ENCODE measurements around the gene TMEM164.

Gene TMEM164

DNA sequence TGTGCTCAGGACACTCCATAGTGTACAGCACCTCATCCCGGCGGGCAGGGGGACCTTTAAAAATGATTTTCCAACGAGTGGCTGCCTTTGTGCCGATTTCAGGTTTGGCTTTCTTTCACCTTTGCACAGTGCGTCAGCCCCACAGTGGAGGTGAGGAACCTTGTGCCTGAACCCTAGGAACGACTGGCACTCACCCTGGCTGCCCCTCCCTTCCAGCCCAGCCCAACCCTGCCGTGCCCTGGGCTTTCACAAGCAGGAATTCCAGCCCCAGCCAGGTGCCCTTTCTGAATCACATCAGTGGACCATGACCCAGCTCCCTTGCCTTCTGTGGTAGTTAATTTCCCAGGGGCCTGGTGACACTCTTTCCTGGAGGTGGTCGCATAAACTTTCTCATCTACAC lies 1.3 kb downstream of the TMEM164 start:
- no peak for DNase-seq

DNA sequence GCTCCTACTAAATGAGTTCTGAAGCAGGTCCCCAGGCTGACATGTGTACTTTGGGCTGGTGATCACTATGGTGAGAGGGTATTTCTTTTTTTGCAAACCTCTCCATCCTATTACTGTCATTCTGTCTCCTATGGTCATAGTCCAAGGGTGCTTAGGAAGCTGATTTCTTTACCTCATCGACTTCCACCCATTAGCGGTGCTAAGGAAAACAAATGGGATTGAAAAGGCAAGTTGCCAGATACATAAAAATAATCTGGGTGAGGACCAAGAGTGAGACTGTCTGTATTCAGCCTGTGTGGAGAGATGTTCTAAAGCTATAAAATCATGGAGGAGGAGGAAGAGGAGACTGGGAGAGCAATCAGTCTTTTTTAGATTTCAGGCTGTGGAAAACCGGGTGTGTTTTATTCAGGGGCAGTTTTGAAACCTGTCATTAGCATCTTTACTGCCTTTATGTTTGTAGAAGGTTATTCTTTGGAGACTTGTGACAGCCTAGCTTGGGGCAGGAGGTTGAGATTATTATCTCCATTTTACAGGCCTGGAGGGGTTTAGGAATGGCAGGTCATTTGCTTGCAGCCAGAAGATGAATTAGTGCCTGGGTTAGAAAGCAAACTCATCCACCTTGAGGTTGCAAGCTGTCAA lies 1.9 kb downstream of the TMEM164 start:
- no peak for DNase-seq

DNA sequence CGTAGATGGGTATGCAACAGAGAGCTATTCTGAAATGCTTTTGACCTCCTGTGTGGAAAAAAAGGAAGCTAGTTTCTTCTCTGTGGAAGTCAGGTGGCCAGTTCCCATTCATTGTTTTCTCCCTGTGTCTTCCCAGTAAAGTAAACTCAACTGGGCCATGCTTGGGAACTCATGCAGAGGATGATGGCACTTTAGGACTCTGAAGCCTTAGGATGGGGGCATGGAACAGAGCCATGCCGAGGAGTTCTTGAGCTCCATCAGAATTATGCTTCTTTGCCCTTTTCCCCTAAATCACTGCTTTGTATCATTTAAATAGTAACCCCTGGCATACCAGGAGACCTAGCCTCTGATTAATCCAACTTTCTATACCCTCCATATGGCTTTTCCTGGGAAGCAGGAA lies 3.2 kb downstream of the TMEM164 start:
- no peak for DNase-seq

DNA sequence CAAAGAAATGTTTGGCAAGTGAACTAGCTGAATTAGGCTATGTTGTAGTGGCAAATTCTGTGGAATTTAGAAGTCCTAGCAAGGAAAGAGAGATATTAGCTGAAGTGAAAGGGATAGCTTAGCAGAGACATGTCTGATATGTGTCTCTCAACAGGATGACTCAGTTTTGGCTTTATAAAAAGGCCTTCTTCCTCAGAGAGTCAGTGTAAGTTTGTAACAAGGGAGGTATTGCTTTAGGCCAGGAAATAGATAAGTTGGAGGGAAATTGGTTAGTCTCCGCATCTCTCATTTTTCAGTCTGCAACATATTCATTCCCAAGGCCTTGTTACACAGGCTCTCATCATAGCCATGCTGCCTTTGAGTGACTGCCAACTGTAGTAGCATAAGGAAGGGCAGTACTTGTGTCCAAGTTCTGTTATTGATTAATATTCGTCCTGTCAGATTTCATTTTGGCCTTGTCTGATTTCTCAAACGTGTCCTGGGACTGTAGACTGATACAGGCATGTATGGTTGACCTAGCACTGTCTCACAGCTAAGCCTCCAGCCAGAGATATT lies 4.0 kb downstream of the TMEM164 start:
- DNase-seq, result peak; percentile 28

DNA sequence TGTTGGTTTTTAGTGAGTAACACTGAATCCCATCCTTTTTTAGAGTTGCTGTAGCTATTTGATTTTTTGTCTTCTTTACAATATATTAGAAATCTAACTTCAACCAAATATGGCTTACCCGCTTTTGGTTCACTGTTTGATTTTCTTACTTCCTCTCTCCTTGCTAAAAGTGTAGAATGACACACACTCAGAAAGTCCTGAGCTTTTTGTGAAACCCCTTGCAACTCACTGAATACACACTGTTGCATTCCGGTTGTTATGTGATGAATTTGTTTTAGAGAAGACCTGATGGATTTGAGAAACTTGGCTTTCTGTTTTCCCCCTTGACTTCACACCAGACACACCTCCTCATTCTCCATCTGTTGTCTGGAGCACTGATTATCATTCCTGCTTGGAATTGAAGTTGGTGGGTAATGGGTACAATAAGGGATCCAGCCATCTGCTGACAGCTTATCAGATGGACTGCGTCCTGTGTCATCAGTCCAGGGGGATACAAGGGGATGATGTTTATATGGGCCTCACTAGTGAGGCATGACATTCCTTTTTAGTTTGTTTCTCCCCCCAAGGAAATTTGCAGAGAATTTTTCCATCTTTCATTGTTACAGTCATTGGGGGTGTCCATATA lies 5.2 kb downstream of the TMEM164 start:
- no peak for DNase-seq

DNA sequence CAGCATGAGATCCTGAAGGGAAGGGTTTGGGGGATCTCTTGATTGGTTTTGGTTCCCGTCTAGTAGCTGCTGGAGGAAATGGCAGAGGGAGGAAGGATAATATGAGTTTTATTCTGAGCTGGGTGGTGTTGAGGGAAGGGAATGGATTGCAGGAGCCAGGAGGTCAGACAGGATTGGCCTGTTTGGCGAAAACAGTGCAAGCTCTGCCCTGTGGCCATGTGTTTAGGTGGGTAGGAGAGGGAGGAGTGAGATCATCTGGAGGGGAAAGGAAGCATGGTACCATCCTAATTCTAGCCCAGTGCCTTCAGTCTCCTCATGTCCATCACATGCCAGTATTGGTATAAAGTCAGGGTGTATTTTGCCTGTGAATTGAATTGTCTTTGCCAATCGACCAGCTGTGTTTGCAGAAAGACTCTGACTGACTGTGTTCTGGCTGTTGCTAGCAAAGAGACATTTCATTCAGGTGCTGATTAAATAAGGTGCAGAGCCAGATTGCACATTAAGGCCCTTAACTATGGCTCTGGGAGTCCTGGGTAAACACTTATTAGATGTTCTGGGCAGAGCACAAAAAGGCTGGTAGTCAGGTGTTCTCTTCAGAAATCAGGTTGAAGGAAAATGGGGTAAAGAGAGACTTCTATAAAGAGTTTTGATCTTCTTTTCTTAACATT lies 10.0 kb downstream of the TMEM164 start:
- DNase-seq, result no peak

DNA sequence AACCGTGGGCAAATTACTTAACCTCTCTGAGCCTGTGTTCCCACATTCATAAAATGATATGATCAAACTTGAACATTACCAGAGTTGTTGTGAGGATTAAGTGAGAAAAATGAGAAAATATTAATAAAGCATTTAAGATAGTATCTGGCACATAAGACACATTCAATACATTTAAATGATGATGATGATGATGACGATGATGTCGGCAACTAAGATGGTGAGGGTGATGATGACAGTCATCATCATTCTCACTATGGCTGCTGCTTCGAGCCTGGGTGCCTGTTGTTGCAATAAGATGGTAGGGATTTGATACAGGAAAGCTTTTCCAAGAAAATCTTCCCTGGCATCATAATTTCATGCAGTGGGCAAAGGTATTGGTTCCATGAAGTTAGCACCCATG lies 11.1 kb downstream of the TMEM164 start:
- DNase-seq, result no peak

DNA sequence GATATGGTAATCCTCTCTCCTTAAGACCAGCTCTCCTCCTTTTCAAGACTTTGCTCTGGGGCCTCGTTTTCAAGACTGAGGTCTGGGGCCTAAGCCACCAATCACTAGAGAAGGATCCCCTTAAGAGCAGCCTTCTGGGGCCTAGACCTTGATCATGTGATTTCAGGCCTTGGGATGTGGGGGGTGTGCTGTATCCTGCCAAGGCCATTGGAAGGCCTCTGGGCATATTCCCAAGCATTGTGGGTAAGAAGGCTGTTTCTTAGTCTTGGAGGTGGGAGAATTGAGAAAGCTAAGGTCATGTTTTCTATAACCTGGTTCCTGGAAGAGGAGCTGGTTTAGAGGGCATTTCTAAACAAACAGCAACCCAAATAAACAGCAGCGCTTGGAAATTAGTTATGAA lies 12.1 kb downstream of the TMEM164 start:
- no peak for DNase-seq

DNA sequence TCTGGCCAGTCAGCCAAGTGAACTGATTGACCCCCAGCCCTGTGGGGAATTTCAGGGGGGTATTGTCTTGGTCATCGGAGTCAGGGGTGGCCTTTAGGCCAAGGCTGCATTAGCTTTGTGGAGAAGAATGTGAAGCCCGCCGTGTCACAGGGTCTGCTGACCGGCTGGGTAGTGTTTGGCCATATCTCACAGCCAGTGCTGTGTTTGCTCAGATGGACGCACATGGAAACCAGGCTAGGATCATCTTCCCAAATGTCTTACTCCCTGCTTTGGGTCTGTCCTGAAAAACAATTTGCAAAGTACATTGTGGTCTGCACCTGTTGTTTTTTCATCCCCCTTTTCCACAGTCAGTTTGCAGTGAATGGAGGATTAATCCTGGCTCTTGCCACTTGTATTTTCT lies 13.0 kb downstream of the TMEM164 start:
- no peak for DNase-seq

DNA sequence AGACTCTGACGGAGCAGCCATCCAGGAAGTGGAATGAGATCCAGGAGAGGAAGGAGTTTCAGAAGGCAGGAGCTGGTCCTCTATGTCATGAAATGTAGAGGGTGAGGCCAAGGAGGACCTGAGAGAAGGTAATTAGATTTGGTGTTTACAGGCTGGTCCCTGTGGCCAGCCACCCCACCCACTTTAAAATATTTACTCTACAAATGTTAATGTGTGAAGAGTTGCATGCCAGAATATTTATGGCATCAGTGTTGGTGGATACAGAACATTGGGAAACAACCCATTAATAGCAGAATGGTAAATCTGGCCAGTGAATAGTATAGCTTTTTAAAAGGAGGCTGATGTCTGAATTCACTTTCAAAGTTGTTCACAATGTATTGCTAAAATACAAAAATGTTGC lies 17.6 kb downstream of the TMEM164 start:
- DNase-seq, result no peak

DNA sequence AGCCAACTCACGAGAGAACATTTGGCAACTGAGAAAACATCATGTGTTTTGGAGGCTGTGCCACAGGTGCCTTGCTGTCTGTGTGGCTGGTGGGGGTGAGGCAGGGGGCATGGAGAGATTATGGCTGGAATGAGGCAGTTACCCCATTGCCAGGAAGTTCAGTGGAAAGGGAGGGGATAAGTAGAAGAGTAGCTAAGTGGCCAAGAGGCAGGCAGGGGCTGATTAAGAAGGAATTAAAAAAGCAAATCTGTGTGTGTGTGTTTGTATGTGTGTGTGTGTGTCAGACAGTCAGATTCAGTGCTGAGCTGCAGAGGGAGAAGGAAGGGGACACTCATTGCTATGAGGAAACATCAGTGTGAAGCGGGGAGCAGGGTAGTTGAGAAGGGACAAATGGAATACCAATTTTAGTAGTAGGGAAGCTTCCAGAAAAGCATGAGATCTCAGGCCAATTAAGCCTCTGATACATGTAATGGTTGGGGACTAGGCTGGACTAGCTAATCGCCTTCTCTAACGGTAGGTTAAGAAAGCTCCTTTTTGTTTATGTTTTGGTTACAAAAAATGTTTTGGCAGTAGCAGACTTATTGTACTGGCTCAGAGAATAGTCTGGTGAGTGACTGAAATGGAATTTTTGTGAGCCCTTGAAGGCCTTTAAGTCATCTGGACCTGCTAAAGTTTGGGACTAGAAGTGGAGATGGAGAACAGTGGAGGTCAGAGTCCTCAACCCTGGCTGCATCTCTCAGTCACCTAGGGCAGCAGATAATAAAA lies 18.5 kb downstream of the TMEM164 start:
- no peak for DNase-seq

DNA sequence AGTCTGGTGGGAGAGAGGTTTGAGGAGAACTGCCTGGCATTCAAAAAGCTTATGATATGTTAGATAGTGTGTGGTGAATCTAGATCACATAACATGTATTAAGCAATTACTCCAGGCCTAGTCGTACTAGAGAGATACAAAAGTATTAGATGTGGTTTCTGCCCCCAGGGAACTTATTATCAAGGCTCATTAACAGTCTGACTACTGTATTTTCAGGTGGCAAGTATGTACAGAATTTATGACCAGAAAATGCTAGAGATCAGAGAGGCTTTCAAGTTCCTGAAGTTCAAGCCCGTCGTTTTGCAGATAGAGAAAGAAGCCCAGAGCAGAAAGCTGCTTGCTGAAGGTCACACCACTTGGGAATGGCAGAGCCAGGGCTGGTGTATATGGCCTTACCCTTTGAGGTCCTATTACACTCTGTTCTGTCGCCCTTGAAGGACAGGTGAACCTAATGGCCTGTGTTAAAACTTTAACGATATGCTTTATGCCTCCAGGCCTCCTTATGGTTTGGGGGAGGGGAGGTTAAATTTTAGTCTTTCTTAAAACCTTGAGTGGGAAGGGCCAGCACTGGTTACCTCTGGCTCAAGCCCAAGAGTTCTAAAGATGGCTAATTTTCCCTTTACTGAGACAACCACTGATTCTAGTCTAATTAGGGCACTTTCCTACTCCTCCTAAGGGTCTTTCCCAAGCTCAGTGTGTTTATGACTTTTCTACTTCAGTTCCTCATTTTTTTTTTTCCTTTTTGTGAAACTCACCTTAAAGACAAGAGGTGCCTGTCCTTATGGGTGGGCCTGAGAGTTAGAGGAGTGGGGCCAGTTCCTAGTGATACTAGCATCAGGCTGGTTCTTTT lies 19.9 kb downstream of the TMEM164 start:
- no peak for DNase-seq

DNA sequence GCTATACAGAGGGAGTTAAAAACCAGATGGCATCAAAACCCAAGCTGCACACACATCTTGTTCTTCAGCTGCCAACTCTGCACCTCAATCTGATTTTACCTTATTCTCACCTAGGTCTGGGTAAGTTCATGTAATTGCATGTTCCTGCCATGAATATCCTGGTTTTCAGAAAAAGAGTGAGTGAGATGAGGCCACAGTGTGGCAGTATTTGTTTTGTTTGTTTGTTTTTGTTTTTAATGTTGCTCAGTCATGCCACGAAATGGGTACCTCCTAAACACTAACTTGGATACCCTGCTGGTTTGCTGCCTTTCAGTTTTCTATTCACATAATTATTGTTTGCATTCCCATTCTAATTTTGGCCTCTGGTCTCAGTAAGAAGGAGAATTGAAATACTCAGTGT lies 22.5 kb downstream of the TMEM164 start:
- no peak for DNase-seq

DNA sequence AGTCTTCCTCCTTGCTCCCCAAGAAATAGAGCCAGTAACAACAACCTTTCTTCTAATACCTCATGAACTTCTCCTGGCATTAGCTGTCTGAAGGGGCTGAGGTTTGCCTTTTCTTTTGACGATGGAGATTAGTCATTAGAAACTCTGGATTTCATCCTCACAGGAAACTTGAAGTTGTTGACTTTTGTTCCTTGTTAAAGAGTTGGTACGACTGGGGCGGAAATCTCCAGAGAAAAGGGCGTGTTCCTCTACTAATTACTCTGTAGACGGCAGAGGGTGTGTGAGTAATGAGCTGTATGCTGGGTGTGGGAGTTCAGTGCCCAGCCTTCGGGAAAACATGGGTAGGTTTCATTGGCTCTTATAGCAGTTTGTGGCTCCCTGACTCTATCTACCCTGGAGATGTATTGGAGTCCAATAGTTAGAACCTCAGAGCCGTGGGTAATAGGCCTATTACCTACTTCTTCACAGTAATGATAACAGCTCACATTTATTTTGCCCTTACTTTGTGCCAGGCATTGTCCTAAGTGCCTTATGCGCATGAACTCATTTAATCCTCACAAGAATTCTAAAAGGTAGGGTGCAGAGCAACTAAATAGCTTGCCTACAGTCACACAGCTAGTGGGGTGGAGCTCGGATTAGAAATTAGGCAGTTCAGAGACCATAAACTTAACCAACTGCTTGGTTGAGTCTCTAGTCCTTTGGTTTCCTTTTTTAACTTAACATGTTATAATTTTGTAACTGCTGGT lies 23.4 kb downstream of the TMEM164 start:
- no peak for DNase-seq

DNA sequence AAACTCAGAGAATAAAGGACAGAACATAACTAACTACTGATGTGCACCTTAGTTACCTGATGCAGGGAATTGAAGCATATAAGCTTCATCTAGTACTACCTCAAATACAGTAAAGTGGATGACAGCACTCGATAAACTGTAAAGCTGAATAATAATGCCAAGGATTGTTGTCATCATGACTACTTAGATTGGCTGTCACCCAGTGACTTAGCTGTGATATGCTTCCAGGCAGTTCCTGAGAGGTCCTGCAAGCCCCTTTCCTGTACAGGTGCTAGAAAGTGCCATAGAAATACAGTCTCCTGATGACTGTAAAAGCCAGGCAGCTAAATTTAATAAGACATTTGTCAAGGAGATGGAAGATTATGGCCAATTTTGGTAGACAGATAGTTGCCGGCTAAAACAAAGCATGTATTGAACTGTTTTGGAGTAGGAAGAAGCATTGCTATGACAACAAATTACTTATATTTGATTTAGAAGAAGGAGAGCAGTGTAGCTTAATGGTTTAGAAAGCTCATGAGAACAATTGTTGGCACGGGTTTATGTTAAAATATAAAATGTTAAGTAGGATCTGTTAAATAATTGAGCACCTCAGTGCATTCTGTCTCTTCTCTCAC lies 29.7 kb downstream of the TMEM164 start:
- DNase-seq, result no peak

DNA sequence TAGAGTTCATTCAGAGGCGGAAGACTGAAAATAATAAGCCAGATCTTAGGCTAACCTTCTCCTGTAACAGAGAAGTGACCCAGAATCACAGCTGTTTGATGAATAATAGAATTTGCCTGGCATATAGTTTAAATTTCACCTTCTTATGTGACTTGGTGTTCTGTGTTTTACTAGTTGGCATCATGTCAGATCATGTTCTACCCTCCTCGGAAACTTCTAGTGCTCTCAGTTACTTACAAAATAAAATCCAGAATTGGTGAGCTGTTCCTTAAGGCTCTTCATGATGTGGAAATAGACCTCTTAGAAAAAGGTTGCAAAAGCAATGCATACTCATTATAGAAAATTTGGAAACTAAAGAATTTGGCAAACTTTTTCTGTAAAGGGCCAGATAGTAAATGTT lies 31.1 kb downstream of the TMEM164 start:
- DNase-seq, result no peak

DNA sequence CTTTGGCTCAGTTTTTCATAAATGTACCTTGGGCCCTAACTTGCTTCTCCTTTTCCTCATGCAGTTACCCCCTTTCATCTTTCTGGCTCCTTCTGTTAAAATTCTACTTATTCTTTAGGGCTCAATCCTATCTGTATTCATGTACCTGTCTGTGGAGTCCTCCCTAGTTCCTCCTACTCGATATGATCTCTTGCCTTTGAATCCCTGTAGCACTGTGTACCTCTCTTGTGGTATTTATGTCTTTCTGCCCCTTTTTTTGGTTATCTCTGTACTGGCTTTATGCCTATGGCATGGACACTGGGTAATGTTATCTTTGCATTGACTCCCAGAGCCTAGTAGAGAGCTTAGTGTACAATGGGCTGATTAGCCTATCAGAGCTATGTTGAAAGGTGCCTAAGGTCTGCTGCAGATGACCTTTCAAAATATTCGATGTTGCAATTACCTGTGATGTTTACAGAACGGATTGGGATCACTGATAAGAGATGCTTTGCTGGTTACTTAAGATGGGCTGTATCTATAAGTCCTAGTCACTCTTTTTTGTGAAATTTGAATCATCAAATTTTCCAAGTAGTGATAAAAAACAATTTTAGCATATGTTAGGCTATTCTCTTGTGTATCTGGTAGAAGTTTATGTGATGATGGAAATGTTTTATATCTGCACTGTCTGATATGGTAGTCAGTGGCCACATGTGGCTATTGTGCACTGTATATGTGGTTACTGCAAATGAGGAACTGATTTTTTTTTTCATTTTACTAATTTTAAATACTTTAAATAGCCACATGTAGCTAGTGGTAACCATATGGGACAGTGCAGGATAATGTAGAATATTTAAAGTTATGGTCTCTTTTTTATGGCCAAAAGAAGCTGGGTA lies 33.5 kb downstream of the TMEM164 start:
- peak; percentile 85 for DNase-seq

DNA sequence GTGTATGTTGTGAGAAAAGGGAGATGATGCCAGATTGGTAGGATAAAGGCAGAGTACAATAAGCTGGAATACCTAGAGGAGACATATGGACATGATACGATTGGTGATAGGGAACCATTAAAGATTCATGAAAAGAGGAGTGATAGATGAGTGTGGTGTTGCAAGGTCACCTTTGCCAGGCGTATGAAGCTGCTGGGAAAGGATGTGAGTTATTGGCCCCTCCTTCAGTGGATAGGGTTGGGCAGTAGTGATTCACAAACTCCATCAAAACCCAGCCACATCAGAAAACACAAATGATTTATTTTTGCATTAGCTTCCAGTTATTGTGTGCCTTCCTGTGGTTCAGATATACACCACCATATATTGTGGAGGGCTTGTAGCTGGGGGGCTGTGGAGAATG lies 34.3 kb downstream of the TMEM164 start:
- no peak for DNase-seq

DNA sequence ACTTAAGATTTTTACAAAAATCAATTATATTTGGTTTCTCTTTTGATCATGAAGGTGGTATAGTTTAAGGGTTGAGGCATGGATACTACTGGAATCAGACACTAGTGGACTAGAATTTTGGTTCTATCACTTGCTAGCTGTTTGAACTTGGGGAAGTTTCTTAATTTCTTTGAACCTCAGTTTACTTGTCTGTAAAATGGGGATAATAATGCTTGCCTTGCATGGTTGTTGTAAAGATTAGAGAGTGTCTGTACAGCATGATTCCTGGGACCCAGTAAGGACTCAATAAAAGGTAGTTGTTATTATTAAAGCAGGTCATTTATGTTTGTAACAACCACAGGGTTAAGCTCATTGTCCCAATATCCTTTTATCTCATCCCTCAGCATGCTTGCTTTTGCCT lies 36.0 kb downstream of the TMEM164 start:
- no peak for DNase-seq

DNA sequence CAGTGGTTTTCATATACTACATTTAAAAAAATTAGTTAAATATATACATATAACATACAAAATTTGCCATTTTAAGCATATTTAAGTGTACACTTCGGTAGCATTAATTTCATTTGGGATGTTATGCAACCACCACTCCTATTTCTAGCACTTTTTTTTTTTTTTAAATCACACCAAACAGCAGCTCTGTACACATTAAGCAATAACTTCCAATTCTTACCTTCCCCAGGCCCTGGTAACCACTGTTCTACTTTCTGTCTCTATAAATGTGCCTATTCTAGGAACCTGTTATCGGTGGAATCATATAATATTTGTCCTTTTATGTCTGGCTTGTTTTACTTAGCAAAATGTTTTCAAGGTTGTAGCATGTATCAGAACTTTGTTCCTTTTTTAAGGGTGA lies 39.1 kb downstream of the TMEM164 start:
- peak; percentile 38 for DNase-seq

Measured in OCI-M1 (cell line).